Ascending aorta (tissue), 2 donors: Measurements from ENCODE around the gene REXO1. TPM values are rescaled to one million over a fixed set of nuclear protein-coding genes. Genes with fewer than 3 reads are reported as not detected.
A peak's percentile ranks its signal among the peaks of the same experiment; 100 is the strongest.

Experiments
- DNase-seq, 2 donors: peaks; one replicate each; pipeline ENCODE4 v3.0.0-alpha.2; 2019; ENCODE audit warnings: low spot score in 2 of 2
- H3K27ac ChIP-seq, 2 donors: fragments of 200-600 bp; sonication (generic); one replicate each; pipeline ENCODE4 v1.5.1; 2016 to 2017; ENCODE audit warnings: mild to moderate bottlenecking in 1 of 2
- H3K27me3 ChIP-seq: fragments of 200-600 bp; sonication (generic); one replicate; pipeline ENCODE4 v1.5.1; 2017
- H3K36me3 ChIP-seq, 2 donors: fragments of 200-600 bp; sonication (generic); one replicate each; pipeline ENCODE4 v1.5.1; 2016
- H3K4me1 ChIP-seq, 2 donors: fragments of 200-600 bp; sonication (generic); one replicate each; pipeline ENCODE4 v1.5.1; 2016 to 2017; ENCODE audit warnings: mild to moderate bottlenecking in 1 of 2
- H3K4me3 ChIP-seq, 2 donors: fragments of 200-600 bp; sonication (generic); one replicate each; pipeline ENCODE4 v1.5.1; 2016 to 2017; ENCODE audit warnings: mild to moderate bottlenecking in 1 of 2
- H3K9me3 ChIP-seq, 2 donors: fragments of 200-600 bp; sonication (generic); one replicate each; pipeline ENCODE4 v1.5.1; 2016
- CTCF ChIP-seq, 3 experiments: fragments of 200-600 bp in 2 of 3; fragments of 450-650 bp in 1 of 3; sonication (generic) in 2 of 3; IDR thresholded peaks; one replicate each; pipeline ENCODE4 v1.5.1; 2016 to 2019; ENCODE audit warnings: antibody characterized with exemption in 3 of 3, mild to moderate bottlenecking in 1 of 3, moderate library complexity in 1 of 3
- intact Hi-C: fragments of 100-400 bp; cut with DNase I; formaldehyde crosslinking; loops from one replicate; pipeline ENCODE4 v1.15.1; 2023
- total RNA-seq: library from RNA; depleted of rRNA; stranded (reverse); fragments of >200 nt; gene quantifications from one replicate; pipeline ENCODE4 v1.1.0, GENCODE V29; 2016

REXO1 gene
- total RNA-seq, 1 donor from 2014 or later: 45.1 TPM

- no peaks in the 10 kb centered on the region for H3K4me1 ChIP-seq
- no peak overlapping the region for H3K4me3 ChIP-seq
- TF ChIP-seq CTCF (IDR thresholded peaks at IDR 0.05): no peak
- no peak for DNase-seq
- H3K9me3 ChIP-seq: peaks cover 15 to 18% of the 10 kb centered on the region in 2 donors
- no peak overlapping the region for H3K27ac ChIP-seq
- no peaks in the 10 kb centered on the region for H3K36me3 ChIP-seq
- H3K27me3 ChIP-seq: peaks cover 16% of the 10 kb centered on the region
- intact Hi-C loops: no loop called here
Measured at GRCh38 chr19:1770866-1771576, 77.3 kb downstream of the REXO1 start.

GRCh38 chr19:1769645-1769985 is 78.7 kb downstream of the REXO1 start:
- H3K36me3 ChIP-seq: no peaks in the 10 kb centered on the region
- DNase-seq: no peak
- H3K9me3 ChIP-seq: peaks cover 12 to 18% of the 10 kb centered on the region in 2 donors
- no peak for TF ChIP-seq CTCF (IDR thresholded peaks at IDR 0.05)
- peaks cover 15% of the 10 kb centered on the region for H3K27me3 ChIP-seq
- no peak overlapping the region for H3K4me3 ChIP-seq
- intact Hi-C loops: loop anchor here (5.0 kb wide), 1 partner anchor 97 kb away; no protein-coding TSS in a partner anchor
- no peak overlapping the region for H3K27ac ChIP-seq
- no peaks in the 10 kb centered on the region for H3K4me1 ChIP-seq

- Histone ChIP-seq H3K4me1 (no peaks in the 10 kb centered on the region), H3K27ac (no peak overlapping the region), H3K9me3 (peaks cover 12 to 18% of the 10 kb centered on the region in 2 donors), H3K36me3 (no peaks in the 10 kb centered on the region), H3K27me3 (peaks cover 21% of the 10 kb centered on the region), H3K4me3 (no peak overlapping the region)
- intact Hi-C loops: loop anchor here (5.0 kb wide), 1 partner anchor 97 kb away; no protein-coding TSS in a partner anchor
- no peak for TF ChIP-seq CTCF (IDR thresholded peaks at IDR 0.05)
- DNase-seq: no peak
Measured at GRCh38 chr19:1768918-1769644, 79.2 kb downstream of the REXO1 start.

- intact Hi-C loops: loop anchor here (5.0 kb wide), 1 partner anchor 96 kb away; no protein-coding TSS in a partner anchor
Measured at GRCh38 chr19:1768248-1768647, 80.0 kb downstream of the REXO1 start.

GRCh38 chr19:1767464-1767933 is 80.8 kb downstream of the REXO1 start:
- intact Hi-C loops: loop anchor here (1.0 to 5.0 kb wide), 2 partner anchors 95 to 221 kb away; no protein-coding TSS in a partner anchor
- H3K4me1 ChIP-seq: no peaks in the 10 kb centered on the region
- H3K36me3 ChIP-seq: no peaks in the 10 kb centered on the region
- peaks cover 25% of the 10 kb centered on the region for H3K27me3 ChIP-seq
- H3K27ac ChIP-seq: no peak overlapping the region
- DNase-seq: no peak
- TF ChIP-seq CTCF (IDR thresholded peaks at IDR 0.05): peak; percentile 87 to 95 (median 94)
- H3K9me3 ChIP-seq: peaks cover 12 to 18% of the 10 kb centered on the region in 2 donors
- no peak overlapping the region for H3K4me3 ChIP-seq

More at GRCh38 chr19:1768248-1768647, 80.0 kb downstream of the REXO1 start:
- H3K4me1 ChIP-seq: no peaks in the 10 kb centered on the region
- no peak for DNase-seq
- H3K4me3 ChIP-seq: no peak overlapping the region
- peaks cover 12 to 18% of the 10 kb centered on the region in 2 donors for H3K9me3 ChIP-seq
- no peak overlapping the region for H3K27ac ChIP-seq
- no peaks in the 10 kb centered on the region for H3K36me3 ChIP-seq
- peaks cover 24% of the 10 kb centered on the region for H3K27me3 ChIP-seq
- no peak for TF ChIP-seq CTCF (IDR thresholded peaks at IDR 0.05)
